NCI-H2196 (cell line): ENCODE measurements around the gene ABR.
"Not testable (repeated sequence)": the region's sequence is repeated elsewhere in the genome, so short reads cannot be mapped to it uniquely, and the experiment has no call there.

Source experiments
- DNase-seq: peaks from one replicate; lab custom pipeline; 2025; ENCODE audit not compliant: unreplicated experiment; lab: John Stamatoyannopoulos, UW

ABR gene

DNA sequence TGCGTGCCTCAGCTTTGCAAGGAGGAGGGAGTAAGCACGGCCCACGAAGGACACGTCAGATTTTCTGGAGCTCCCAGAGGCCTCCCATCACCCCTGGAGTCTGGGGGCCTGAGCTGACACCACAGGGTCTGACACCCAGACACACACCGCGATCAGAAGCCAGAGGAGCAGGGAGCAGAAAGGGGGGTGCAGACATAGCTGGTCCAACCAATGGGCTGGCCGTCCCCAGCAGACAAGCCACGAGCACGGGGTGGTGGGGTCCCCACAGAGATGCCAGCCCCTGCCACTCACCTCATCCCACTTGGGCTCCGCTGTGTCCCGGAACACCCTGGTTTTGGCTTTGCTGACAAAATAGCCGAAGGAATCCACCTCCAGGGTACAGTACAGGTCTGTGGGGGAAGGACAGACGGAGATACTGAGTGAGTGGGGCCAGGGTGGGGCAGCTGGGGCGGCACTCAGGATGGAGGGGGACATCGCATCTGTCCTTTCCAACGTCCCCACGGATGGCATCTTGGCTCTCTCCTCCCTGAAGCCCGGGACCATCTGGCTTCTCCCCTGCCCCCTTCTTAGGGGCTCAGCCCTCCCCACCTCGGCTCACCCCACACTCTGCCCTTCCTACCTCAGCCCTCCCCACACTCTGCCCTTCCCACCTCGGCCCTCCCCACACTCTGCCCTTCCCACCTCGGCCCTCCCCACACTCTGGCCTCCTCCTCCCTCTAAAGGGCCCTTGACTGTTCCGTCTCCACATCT lies 129.4 kb downstream of the ABR start:
- DNase-seq, result no peak

DNA sequence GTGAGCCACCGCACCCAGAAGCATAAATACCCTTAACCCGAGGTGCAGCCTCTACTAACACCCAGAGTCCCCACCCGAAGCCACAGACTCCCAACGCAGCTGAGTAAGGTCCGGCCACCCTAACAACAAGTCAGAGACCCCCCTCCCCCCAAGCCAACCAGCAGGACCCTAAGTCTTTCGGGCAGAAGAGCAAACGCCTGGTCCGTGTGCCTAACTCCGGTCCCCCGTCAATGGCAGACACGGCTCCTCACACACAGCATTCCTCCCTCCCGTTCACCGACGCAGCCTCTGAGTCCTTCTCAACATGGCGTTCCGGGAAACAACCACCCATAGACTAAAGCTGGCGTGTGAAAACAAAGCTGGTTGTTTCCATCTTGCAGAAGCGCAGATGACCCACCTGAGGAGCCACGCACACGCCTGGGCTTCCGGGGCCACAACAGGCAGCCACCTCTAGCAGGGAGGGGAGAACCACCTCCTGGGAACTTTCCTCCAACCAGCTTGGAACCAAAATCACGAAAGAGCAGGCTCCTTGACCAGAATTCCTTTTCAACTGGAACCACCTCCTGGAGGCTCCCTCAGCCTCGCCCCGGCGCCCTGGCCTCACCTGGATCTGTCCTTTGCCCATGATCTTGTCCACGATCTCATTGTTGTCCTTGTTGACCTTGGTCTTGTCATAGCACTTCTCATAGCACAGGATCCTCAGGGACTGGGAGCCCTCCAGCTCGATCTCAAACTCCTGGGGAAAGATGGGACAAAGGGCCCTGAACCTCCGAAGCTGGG lies 130.1 kb downstream of the ABR start:
- no peak for DNase-seq

GRCh38 chr17:1048516-1049115 lies 131.2 kb downstream of the ABR start:
- DNase-seq, result not testable (repeated sequence)

DNA sequence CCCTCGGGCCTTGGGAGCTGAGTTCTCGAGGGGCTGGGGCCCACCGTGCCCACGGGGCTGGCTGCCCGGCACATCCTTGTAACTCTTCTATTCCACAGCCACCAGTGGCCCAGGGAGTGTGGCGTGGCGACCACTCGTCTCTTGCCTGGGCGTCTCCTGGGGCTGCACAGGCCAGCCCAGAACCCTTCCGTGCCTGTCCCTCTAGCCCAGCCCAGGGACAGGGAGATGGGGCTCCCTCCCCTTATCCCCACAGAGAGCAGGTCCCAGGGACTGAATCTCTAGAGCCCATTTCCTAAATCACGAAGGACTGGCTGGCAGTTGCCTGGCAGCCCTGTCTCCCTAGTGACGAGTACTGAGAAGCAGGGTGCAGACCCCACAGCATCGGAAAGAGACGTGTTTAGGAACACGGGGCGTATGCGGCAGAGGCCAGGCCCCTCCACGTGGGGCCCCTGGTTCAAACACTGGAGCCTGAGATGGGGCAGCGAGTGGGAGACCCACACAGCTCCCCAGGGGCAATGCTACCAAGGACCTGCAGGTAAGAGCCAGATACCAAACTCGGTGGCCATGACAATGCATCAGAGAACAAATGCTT lies 131.8 kb downstream of the ABR start:
- DNase-seq, result no peak

DNA sequence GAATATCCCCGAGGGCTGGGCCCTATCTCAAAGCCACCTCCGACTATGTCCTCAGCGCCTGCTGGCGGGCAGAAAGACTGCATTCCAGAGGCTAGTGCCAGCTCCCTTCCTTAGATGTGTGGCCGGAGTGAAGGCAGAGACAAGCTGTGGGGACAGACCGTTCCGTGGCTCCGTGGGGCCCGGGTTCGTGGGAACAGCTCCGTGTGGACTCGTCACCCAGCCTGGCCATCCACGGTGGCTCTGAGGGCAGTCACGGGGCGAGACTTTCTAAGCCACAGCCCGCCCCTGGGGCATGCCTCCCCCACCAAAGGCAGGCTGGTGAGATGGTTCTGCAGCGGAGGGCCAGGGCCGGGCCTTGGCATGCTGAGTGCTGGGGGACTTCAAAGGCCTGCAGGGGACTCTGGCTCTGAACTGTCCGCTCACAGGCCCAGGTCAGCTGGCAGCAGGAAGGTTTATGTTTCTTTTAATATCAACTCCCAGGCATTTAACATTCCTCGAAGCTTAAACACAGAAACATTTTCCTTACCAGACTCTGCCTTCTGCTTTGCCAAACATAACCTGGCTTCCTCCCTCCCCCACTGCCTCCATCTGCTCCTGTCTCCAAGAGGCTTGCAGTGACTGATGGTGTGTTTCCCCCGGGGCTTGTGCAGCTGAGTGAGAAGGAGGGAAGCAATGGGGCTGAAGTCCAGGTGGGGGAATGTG lies 132.5 kb downstream of the ABR start:
- DNase-seq, result no peak

- DNase-seq, result no peak
Observed at GRCh38 chr17:1045456-1045855, 134.3 kb downstream of the ABR start.

GRCh38 chr17:1044387-1045009 lies 135.3 kb downstream of the ABR start:
- DNase-seq, result not testable (repeated sequence)

GRCh38 chr17:1043601-1044251 lies 136.1 kb downstream of the ABR start:
- no peak for DNase-seq

GRCh38 chr17:1042486-1042885 lies 137.3 kb downstream of the ABR start:
- no peak for DNase-seq

- DNase-seq, result no peak
Observed at GRCh38 chr17:1041746-1042145, 138.0 kb downstream of the ABR start.

DNA sequence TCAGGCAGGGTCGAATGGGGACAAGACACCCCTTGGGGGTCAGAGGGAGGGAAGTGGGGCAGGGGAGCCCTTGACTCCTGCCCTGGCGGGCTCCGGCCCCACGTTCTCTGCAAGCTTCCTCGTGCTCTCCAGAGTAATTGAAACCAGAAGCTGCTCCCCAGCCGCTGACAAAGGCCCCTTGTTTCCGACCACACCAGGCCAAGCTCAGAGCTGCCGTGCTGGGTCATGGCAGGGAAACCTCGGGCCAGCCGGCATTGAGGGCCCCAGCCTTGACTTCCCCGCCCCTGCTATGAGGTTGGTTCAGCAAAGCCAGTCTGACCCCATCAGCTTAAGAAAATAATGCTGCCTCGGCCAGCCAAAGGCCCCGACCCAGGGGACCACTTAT lies 139.6 kb downstream of the ABR start:
- DNase-seq, result no peak

GRCh38 chr17:1039511-1040215 lies 140.1 kb downstream of the ABR start:
- no peak for DNase-seq

GRCh38 chr17:1039123-1039507 lies 140.7 kb downstream of the ABR start:
- no peak for DNase-seq

GRCh38 chr17:1038459-1039122 lies 141.2 kb downstream of the ABR start:
- DNase-seq, result no peak

GRCh38 chr17:1037238-1037879 lies 142.4 kb downstream of the ABR start:
- DNase-seq, result no peak

- DNase-seq, result no peak
Observed at GRCh38 chr17:1036845-1037237, 142.9 kb downstream of the ABR start.

- no peak for DNase-seq
Observed at GRCh38 chr17:1036171-1036844, 143.5 kb downstream of the ABR start.

DNA sequence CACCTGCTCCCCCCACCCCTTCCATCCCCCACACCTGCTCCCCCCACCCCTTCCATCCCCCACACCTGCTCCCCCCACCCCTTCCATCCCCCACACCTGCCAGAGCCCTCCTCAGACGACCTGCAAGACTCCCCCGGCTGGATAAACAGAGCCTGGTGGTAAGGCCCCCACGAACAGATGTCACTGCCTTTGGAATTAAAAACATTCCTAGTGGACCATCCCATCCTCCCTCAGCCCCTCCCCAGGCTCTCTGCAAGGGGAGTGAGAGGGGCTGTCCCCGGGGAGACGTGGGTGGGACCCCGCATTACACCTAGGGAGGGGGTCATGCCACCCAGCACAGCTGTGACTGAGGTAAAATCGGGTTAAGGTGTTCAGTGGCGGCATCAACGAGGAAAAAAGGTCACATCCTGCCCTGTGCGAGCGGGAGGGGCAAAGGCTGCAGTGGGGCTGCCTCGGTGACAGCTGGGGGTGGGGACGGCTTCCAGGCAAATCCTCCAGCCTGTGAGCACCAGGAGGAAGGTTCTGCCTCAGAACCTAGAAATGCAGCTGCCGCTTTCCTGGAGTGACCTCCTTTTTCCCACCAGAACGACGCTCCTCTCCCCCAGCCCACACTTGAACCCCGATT lies 144.1 kb downstream of the ABR start:
- no peak for DNase-seq
